Hepatocyte (in vitro differentiated cells): ENCODE measurements around the gene PPM1H.

Experiments
- EZH2phosphoT487 ChIP-seq: fragments of 200-600 bp; sonication (generic); IDR thresholded peaks from one replicate; pipeline ENCODE4 v1.6.1; 2018; ENCODE audit warnings: antibody characterized with exemption, mild to moderate bottlenecking, low read depth, moderate library complexity; ENCODE audit not compliant: unreplicated experiment, severe bottlenecking
- TF ChIP-seq, protein P1 (sequence below): fragments of 200-600 bp; sonication (generic); IDR thresholded peaks from 2 replicates; pipeline ENCODE4 v1.5.1; 2016; ENCODE audit warnings: antibody characterized with exemption, mild to moderate bottlenecking; ENCODE audit not compliant: poor library complexity

GRCh38 chr12:62725781-62726180 is 209.2 kb downstream of the PPM1H start:
- TF ChIP-seq EZH2phosphoT487, result no peak
- TF ChIP-seq, protein P1, sequence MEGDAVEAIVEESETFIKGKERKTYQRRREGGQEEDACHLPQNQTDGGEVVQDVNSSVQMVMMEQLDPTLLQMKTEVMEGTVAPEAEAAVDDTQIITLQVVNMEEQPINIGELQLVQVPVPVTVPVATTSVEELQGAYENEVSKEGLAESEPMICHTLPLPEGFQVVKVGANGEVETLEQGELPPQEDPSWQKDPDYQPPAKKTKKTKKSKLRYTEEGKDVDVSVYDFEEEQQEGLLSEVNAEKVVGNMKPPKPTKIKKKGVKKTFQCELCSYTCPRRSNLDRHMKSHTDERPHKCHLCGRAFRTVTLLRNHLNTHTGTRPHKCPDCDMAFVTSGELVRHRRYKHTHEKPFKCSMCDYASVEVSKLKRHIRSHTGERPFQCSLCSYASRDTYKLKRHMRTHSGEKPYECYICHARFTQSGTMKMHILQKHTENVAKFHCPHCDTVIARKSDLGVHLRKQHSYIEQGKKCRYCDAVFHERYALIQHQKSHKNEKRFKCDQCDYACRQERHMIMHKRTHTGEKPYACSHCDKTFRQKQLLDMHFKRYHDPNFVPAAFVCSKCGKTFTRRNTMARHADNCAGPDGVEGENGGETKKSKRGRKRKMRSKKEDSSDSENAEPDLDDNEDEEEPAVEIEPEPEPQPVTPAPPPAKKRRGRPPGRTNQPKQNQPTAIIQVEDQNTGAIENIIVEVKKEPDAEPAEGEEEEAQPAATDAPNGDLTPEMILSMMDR, result no peak
